Liver (tissue), 9 donors: ENCODE results near the gene XAB2. TPM values are rescaled to one million over a fixed set of nuclear protein-coding genes. Genes with fewer than 3 reads are reported as not detected.
A peak's percentile ranks its signal among the peaks of the same experiment; 100 is the strongest.

Experiments used
- DNase-seq: peaks from one replicate; pipeline ENCODE4 v3.0.0-alpha.2; 2017; ENCODE audit warnings: low spot score
- H3K27ac ChIP-seq, 2 donors: one replicate each; pipeline ENCODE4 v1.7.0; 2013; ENCODE audit warnings: inconsistent platforms in 2 of 2, low read length in 2 of 2, control low read depth in 1 of 2, low read depth in 1 of 2, mild to moderate bottlenecking in 1 of 2
- H3K27me3 ChIP-seq, 4 donors: one replicate each; pipeline versions ENCODE4 v1.6.1 to v1.7.0; 2013; ENCODE audit warnings: low read length in 3 of 4, inconsistent platforms in 1 of 4, mild to moderate bottlenecking in 1 of 4, moderate library complexity in 1 of 4; ENCODE audit not compliant: control insufficient read depth in 4 of 4, insufficient read depth in 4 of 4
- H3K36me3 ChIP-seq, 4 donors: one replicate each; pipeline versions ENCODE4 v1.6.1 to v1.7.0; 2013; ENCODE audit warnings: low read length in 3 of 4, mild to moderate bottlenecking in 3 of 4, low read depth in 1 of 4, moderate library complexity in 1 of 4; ENCODE audit not compliant: control insufficient read depth in 4 of 4, insufficient read depth in 3 of 4
- H3K4me1 ChIP-seq, 4 donors: one replicate each; pipeline versions ENCODE4 v1.6.1 to v1.7.0; 2013; ENCODE audit warnings: low read length in 3 of 4, mild to moderate bottlenecking in 3 of 4, moderate library complexity in 1 of 4; ENCODE audit not compliant: control insufficient read depth in 4 of 4, insufficient read depth in 4 of 4
- H3K4me3 ChIP-seq, 3 donors: one replicate each; pipeline versions ENCODE4 v1.6.1 to v1.7.0; 2013; ENCODE audit warnings: low read length in 3 of 3, control low read depth in 1 of 3, low read depth in 1 of 3, mild to moderate bottlenecking in 1 of 3
- H3K9ac ChIP-seq, 2 donors: one replicate each; pipeline ENCODE4 v1.7.0; 2013; ENCODE audit warnings: low read length in 2 of 2, mild to moderate bottlenecking in 2 of 2, moderate library complexity in 2 of 2, control low read depth in 1 of 2, low read depth in 1 of 2
- H3K9me3 ChIP-seq, 4 donors: one replicate each; pipeline versions ENCODE4 v1.6.1 to v1.7.0; 2013; ENCODE audit warnings: low read length in 3 of 4; ENCODE audit not compliant: control insufficient read depth in 4 of 4
- ATF3 ChIP-seq: IDR thresholded peaks from 2 replicates; pipeline ENCODE4 v1.6.1; 2016; ENCODE audit warnings: antibody characterized with exemption
- CTCF ChIP-seq: fragments of 150-350 bp; IDR thresholded peaks from 2 replicates; pipeline ENCODE4 v1.5.1; 2017; ENCODE audit warnings: improper control_type of control experiment, low read depth, low read length; ENCODE audit not compliant: missing input control
- EGR1 ChIP-seq, 2 donors: IDR thresholded peaks; 2 replicates each; pipeline ENCODE4 v1.6.1; 2016 to 2018; ENCODE audit warnings: antibody characterized with exemption in 2 of 2, low read depth in 2 of 2
- FOXA1 ChIP-seq: IDR thresholded peaks from 2 replicates; pipeline ENCODE4 v1.6.1; 2016; ENCODE audit warnings: antibody characterized with exemption
- FOXA2 ChIP-seq: IDR thresholded peaks from 2 replicates; pipeline ENCODE4 v1.6.1; 2016; ENCODE audit warnings: antibody characterized with exemption
- GABPA ChIP-seq, 2 donors: IDR thresholded peaks in 1 of 2; conservative IDR thresholded peaks in 1 of 2; 2 replicates each; pipeline ENCODE4 v1.6.1; 2016; ENCODE audit warnings: antibody characterized with exemption in 2 of 2, mild to moderate bottlenecking in 1 of 2, moderate library complexity in 1 of 2
- HNF4G ChIP-seq: IDR thresholded peaks from 2 replicates; pipeline ENCODE4 v1.6.1; 2016; ENCODE audit warnings: antibody characterized with exemption
- JUND ChIP-seq, 2 donors: IDR thresholded peaks; 2 replicates each; pipeline ENCODE4 v1.6.1; 2016; ENCODE audit warnings: antibody characterized with exemption in 2 of 2
- MAX ChIP-seq: IDR thresholded peaks from 2 replicates; pipeline ENCODE4 v1.6.1; 2016; ENCODE audit warnings: antibody characterized with exemption
- NR2F2 ChIP-seq: IDR thresholded peaks from 2 replicates; pipeline ENCODE4 v1.6.1; 2016; ENCODE audit warnings: antibody characterized with exemption
- RAD21 ChIP-seq, 2 donors: IDR thresholded peaks; 2 replicates each; pipeline ENCODE4 v1.6.1; 2016; ENCODE audit warnings: antibody characterized with exemption in 2 of 2, mild to moderate bottlenecking in 2 of 2
- REST ChIP-seq: IDR thresholded peaks from 2 replicates; pipeline ENCODE4 v1.6.1; 2016; ENCODE audit warnings: antibody characterized with exemption, mild to moderate bottlenecking
- SP1 ChIP-seq: IDR thresholded peaks from 2 replicates; pipeline ENCODE4 v1.6.1; 2018; ENCODE audit warnings: antibody characterized with exemption, mild to moderate bottlenecking
- TAF1 ChIP-seq: conservative IDR thresholded peaks from 2 replicates; pipeline ENCODE4 v1.6.1; 2016; ENCODE audit warnings: antibody characterized with exemption, mild to moderate bottlenecking
- YY1 ChIP-seq: IDR thresholded peaks from 2 replicates; pipeline ENCODE4 v1.6.1; 2016; ENCODE audit warnings: antibody characterized with exemption, mild to moderate bottlenecking
- ZBTB33 ChIP-seq: IDR thresholded peaks from 2 replicates; pipeline ENCODE4 v1.6.1; 2016; ENCODE audit warnings: antibody characterized with exemption
- WGBS: extraction: QIAGEN DNeasy Blood & Tissue Kit; methylation state at CpG from one replicate; pipeline ENCODE4 v1.1.7; 2013; 5-methylcytosine and 5-hydroxymethylcytosine counted together
- polyA plus RNA-seq, 2 donors: library from polyadenylated mRNA; stranded (reverse) in 1 of 2; unstranded in 1 of 2; fragments of 200-250 nt in 1 of 2; fragments of >200 nt in 1 of 2; fragmentation: Nextera tagmentation in 1 of 2; extraction: Ambion mirVana in 1 of 2; gene quantifications; one replicate each; pipeline versions ENCODE4 v1.2.1 to v1.2.3, GENCODE V29; 2013 to 2015
- total RNA-seq, 2 donors: library from RNA; depleted of rRNA; stranded (reverse); fragments of >200 nt; gene quantifications; one replicate each; pipeline ENCODE4 v1.2.3, GENCODE V29; 2014
- donor health status: healthy.
- donor health status: healthy.
- donor health status: healthy.
- donor health status: healthy.
- donor health status: healthy.

The XAB2 gene
- total and polyA plus RNA-seq, 4 donors: 5.1 to 21.3 (median 15.3) TPM

- H3K27ac ChIP-seq: no peak overlapping the region
- peaks cover 0 to 3% (median 0%) of the 10 kb centered on the region in 4 donors for H3K4me1 ChIP-seq
- H3K9ac ChIP-seq: no peak overlapping the region
- no peak overlapping the region for H3K4me3 ChIP-seq
- 63% methylated on average over 9 of the region's 9 CpGs for WGBS
- no peak for DNase-seq
- no peaks in the 10 kb centered on the region for H3K27me3 ChIP-seq
- H3K36me3 ChIP-seq: no peaks in the 10 kb centered on the region
- TF ChIP-seq FOXA1 (no peak), EGR1 (IDR thresholded peaks at IDR 0.05; ENCODE audit: low read depth in 2 of 2) (no peak), TAF1 (no peak), FOXA2 (no peak)
- no peaks in the 10 kb centered on the region for H3K9me3 ChIP-seq
Measured at GRCh38 chr19:7658219-7658686, 28.9 kb upstream of the XAB2 start.

GRCh38 chr19:7657131-7657751 is 27.9 kb upstream of the XAB2 start:
- Histone ChIP-seq H3K4me1 (peaks cover 0 to 3% (median 2%) of the 10 kb centered on the region in 4 donors), H3K9ac (no peak overlapping the region), H3K9me3 (no peaks in the 10 kb centered on the region), H3K27ac (peak overlapping the region; percentile 41 to 67), H3K36me3 (no peaks in the 10 kb centered on the region), H3K27me3 (no peaks in the 10 kb centered on the region), H3K4me3 (no peak overlapping the region)
- WGBS: 40% methylated on average over 14 of the region's 14 CpGs
- no peak for TF ChIP-seq GABPA (IDR thresholded peaks at IDR 0.05 in 1 of 2, conservative IDR thresholded peaks at IDR 0.05 in 1 of 2)
- no peak for TF ChIP-seq HNF4G
- TF ChIP-seq ATF3: no peak
- TF ChIP-seq MAX: no peak
- TF ChIP-seq RAD21 (IDR thresholded peaks at IDR 0.05): no peak
- no peak for TF ChIP-seq FOXA1
- DNase-seq: no peak

GRCh38 chr19:7655581-7655980 is 26.2 kb upstream of the XAB2 start:
- no peak for DNase-seq
- TF ChIP-seq FOXA1: no peak
- 79% methylated on average over 8 of the region's 8 CpGs for WGBS
- Histone ChIP-seq H3K27me3 (no peaks in the 10 kb centered on the region), H3K4me1 (peaks cover 0 to 5% (median 3%) of the 10 kb centered on the region in 4 donors), H3K4me3 (no peak overlapping the region), H3K27ac (no peak overlapping the region), H3K9ac (no peak overlapping the region), H3K36me3 (no peaks in the 10 kb centered on the region), H3K9me3 (no peaks in the 10 kb centered on the region)

GRCh38 chr19:7654401-7654800 is 25.1 kb upstream of the XAB2 start:
- H3K9me3 ChIP-seq: no peaks in the 10 kb centered on the region
- no peaks in the 10 kb centered on the region for H3K27me3 ChIP-seq
- no peak overlapping the region for H3K9ac ChIP-seq
- H3K4me3 ChIP-seq: no peak overlapping the region
- H3K27ac ChIP-seq: no peak overlapping the region
- peaks cover 0 to 5% (median 3%) of the 10 kb centered on the region in 4 donors for H3K4me1 ChIP-seq
- no peaks in the 10 kb centered on the region for H3K36me3 ChIP-seq
- no peak for DNase-seq
- WGBS: 85% methylated on average over 8 of the region's 8 CpGs
- TF ChIP-seq ZBTB33 (no peak), JUND (IDR thresholded peaks at IDR 0.05) (no peak), FOXA2 (no peak), YY1 (no peak), RAD21 (IDR thresholded peaks at IDR 0.05) (no peak), FOXA1 (no peak), EGR1 (IDR thresholded peaks at IDR 0.05; ENCODE audit: low read depth in 2 of 2) (no peak), REST (no peak), NR2F2 (no peak), CTCF (no peak), GABPA (IDR thresholded peaks at IDR 0.05 in 1 of 2, conservative IDR thresholded peaks at IDR 0.05 in 1 of 2) (no peak), SP1 (no peak)
